AG09319 (cell line): ENCODE data around the gene QSOX1.

Source experiments
- DNase-seq: peaks from one replicate; pipeline ENCODE4 v3.0.0-alpha.2; 2010; ENCODE audit warnings: low read depth; ENCODE audit errors: extremely low read depth
- CTCF ChIP-seq: IDR thresholded peaks from 2 replicates; pipeline ENCODE4 v1.5.1; 2011; ENCODE audit warnings: low read depth, mild to moderate bottlenecking, inconsistent platforms, low read length, moderate library complexity

QSOX1 gene

DNA sequence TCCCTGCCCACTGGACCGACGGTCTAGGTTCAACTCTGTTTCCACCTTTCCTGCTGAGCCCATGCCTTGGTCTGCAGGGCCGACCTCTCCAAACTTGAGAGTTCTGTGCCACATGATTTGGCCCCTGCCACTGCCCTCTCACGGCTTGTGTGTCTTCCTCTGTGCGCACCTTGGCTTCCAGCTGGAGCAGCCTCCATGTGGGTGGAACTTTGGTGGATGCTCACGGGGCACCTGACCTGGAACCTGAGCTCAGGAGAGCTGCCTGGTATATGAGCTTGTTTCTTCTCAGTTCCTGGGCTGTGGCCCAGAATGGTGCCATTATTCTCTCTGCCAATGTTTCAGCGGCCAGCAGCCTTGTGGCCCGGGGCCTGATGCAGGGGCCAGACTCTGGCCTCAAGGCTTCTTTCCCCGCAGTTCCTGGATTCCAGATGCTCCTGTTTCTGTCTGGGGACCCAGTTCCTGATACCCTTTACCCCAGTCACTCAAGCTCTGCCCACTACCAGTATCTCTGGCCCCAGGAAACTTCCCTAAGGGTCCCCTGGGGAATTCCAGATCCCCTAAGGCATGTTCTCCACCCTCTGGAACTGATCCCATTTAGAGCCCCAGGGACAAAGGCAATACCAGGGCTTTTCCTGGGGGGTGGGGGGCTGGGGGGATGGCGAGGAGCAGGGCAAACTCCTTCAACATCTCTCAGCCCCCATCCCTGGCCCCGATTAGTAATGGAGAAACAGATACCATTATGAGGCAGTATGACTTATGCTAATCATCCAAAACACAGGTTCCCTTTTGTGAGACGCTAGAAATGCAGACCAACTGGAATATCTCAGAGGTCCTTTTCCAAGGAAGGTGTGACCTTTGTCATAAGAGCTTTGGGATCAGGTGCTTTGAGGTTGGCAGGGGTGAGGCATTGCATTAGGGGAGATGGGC lies 11.1 kb downstream of the QSOX1 start:
- TF ChIP-seq CTCF, result no peak
- no peak for DNase-seq

- no peak for DNase-seq
- no peak for TF ChIP-seq CTCF
Measured at GRCh38 chr1:180166436-180166800, 11.7 kb downstream of the QSOX1 start.

- TF ChIP-seq CTCF, result no peak
- DNase-seq, result no peak
Measured at GRCh38 chr1:180167021-180167701, 12.5 kb downstream of the QSOX1 start.

DNA sequence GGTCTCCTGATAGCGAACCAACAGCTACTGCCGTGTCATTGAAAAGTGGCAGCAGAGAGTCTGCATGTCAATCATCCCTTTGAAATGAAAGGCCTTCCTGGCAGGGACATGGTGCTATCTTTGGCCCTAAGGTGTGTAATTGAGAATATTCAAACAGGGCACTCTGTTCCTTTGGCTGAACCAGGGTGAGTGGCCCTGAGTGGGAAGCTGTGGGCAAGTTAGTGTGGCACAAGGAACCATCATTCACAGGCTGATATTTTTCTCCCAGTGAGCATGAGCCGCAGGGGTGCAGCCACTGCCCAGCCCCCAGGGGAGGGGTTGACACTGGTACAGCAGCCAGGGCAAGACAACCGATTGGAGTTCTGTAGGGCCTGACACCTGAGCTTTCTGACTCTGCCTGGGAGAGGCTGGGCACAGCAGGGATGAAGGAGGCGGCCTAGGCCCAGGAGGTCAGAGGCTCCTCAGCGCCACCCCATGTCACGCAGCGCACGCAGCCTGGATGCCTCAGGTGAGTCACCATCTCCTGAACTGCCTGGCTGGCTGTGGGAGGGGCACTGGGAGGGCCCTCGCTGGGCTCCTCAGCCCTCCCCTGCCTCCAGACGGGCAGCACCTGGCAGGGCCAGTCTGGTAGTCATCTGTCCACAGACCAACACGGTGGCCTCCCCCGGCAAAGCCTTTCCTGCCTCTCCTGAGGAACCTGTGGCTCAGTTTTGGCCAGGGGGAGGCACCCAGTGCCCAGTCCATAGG lies 13.2 kb downstream of the QSOX1 start:
- DNase-seq, result no peak
- TF ChIP-seq CTCF, result no peak

DNA sequence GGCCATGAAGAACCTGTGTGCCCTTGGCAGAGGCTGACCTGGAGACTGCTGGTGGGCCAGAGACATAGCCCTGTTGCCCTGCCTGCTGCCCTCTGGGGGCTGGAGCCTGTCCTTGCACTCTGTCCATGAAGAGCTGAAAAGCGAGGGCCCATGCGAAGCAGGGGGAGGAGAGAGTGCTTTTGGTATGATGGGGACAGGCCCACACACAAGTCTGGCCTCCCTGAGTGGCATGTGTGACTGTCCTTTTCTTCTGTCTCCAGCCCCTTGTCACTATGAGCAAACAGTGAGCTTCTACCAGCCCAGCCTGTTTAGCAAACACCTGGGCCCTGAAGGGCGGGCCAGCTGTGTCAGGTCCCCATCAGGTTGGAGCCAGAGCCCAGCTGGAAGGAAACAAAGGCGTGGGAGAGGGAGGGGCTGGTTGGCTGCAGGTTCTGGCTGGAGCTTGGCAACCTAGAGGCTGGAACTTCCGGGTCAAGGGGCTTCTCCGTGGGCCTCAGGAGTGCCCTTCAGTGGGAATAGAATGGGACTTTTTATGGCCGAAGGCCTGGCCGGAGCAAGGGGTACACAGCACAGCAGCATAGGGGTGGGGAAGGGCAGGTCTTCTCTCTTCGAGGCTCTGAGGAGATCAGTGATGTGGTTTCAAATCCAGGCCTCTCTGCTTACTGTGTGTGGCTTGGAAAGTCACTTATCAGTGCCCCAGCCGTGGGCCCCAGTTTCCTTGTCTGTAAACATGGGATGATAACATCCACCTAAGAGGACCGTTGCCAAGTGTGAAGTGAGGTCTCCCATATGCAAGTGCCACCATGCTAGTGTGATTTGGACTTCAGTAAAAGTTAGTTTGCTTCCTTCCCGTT lies 14.3 kb downstream of the QSOX1 start:
- peak; percentile 39 for TF ChIP-seq CTCF
- DNase-seq, result no peak

DNA sequence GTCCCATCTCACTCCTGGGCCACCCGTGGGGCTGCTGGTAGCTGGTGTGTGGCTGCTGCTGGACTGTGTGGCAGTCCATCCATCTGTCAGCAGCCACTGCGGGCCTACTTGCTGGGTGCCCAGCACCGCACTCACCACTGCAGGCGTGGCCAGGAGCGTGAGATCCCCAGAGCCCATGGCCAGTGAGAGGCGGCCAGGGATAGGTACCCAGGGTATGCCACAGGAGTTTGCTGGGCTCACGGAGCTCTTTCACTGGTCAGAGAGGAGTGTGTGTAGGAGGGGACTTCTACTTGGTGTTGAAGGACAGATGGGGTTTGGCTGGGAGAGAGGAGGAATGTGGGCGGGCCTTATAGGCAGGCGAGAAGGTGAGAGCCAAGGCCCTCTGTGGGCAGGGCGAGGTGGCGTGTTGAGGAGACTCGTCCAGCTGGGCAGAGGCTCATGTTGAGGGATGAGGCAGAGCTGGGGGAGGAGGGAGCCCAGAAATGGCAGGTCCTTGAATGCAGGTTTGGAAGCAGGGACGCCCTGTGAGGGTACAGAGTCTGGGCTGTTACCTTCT lies 15.0 kb downstream of the QSOX1 start:
- no peak for TF ChIP-seq CTCF
- no peak for DNase-seq
